Measurements from ENCODE around the gene SPTBN4.
"Not testable (repeated sequence)": the region's sequence is repeated elsewhere in the genome, so short reads cannot be mapped to it uniquely, and the experiment has no call there.

SPTBN4 gene

GRCh38 chr19:40441719-40442253, 25.0 kb upstream of the SPTBN4 start:
- no peak for DNase-seq (ENCODE audit: low read depth)

GRCh38 chr19:40442328-40443130, 24.3 kb upstream of the SPTBN4 start:
- no peak for DNase-seq (ENCODE audit: low read depth)

DNA sequence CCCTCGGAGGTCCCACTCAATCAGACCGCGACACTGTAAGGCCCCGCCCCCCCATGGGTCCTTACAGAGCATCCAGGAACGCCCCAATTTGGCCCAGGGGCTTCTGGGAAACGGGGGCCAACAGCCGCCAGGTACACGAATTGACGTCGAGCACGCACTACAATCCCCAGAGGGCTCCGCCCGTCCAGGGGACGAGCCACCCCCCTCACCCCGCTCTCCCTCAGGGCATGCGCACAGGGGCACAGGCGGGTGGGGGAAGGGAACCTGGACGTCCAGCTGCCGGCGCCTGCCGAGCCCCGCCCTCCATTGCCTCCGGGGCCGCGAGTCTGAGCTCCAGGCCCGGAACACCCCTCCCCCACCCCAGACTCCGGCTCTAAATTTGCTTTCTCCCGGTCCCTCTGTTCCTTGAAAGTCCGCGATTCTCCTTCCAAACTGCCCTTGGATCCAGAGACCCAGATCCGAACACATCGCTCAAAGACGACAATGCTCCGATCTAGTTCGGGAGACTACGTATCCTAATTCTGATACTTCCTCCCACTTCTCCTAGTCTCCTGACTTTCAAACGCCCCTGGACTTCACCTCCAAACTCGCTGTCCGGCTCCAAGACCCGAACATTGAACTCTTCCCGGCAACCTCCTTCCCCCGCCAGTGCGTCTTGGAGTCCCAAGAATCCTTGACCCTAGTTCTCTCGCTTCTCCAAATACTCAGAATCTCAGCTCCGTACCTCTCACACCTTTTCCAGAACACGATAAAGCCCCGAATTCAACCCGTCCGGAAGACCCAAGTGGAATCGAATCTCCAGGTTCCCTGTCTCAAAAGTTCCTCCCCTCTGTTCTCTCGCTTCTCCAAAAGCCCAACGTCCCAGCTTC, 23.4 kb upstream of the SPTBN4 start:
- peak; percentile 98 for DNase-seq (ENCODE audit: low read depth)

GRCh38 chr19:40444000-40444824, 22.6 kb upstream of the SPTBN4 start, which contains the start of gene SERTAD3:
Gene SERTAD3 (minus strand): TSS chr19:40444335. CDS start chr19:40442080, 2,255 bp downstream.
- DNase-seq (ENCODE audit: low read depth): peak; percentile 93

DNA sequence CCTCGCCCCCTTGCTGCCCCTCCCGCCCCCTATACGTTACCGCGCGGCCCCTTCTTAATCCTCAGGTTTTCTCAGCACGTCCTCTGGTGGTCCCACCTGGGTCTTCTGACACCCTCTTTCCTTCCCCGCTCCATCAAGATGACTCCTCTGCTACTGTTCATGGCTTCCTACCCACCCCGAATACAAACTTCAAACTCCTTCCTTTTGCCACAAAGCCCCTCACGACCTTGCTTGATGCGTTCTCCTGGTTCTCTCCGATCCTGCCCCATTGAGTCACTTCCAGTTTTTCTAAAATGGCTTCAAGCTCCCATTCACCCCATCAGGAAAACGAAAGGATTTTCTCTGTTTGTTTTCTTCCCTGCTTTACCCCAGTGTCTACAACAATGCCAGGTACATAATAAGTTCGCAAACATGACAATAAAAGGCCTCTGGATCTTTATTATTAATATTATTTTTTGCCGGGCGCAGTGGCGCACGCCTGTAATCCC, 21.9 kb upstream of the SPTBN4 start:
- no peak for DNase-seq (ENCODE audit: low read depth)

- no peak for DNase-seq (ENCODE audit: low read depth)
Observed at GRCh38 chr19:40445780-40446262, 21.0 kb upstream of the SPTBN4 start.

DNA sequence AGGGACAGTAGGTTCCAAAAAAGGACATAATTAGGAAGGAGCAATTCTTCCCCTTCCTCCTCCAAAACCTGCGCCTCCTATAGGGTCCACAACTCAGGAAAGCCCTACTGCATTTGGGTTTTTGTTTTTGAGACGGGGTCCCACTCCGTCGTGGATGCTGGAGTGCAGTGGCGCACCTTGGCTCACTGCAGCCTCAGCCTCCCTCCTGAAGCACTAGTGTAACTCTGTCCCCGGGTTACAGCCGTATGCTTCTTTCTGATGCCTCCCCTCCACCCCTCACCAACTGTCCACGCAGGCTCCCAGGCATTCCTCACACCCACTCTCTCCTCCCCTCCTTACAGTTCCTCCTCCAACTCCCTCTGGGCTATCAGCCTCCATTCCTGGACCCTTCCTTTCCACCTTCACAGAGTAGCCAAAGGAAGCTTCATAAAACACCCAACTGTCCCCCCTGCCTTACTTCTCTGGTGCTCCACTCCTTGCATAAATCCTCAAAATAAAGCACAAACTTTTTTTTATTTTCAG, 20.5 kb upstream of the SPTBN4 start:
- DNase-seq (ENCODE audit: low read depth): no peak

- DNase-seq (ENCODE audit: low read depth): no peak
Observed at GRCh38 chr19:40449506-40449905, 17.3 kb upstream of the SPTBN4 start.

GRCh38 chr19:40450664-40451063, 16.1 kb upstream of the SPTBN4 start:
- DNase-seq (ENCODE audit: low read depth): no peak

GRCh38 chr19:40452016-40452415, 14.8 kb upstream of the SPTBN4 start:
- no peak for DNase-seq (ENCODE audit: low read depth)

- DNase-seq (ENCODE audit: low read depth): no peak
Observed at GRCh38 chr19:40453151-40453735, 13.6 kb upstream of the SPTBN4 start.

DNA sequence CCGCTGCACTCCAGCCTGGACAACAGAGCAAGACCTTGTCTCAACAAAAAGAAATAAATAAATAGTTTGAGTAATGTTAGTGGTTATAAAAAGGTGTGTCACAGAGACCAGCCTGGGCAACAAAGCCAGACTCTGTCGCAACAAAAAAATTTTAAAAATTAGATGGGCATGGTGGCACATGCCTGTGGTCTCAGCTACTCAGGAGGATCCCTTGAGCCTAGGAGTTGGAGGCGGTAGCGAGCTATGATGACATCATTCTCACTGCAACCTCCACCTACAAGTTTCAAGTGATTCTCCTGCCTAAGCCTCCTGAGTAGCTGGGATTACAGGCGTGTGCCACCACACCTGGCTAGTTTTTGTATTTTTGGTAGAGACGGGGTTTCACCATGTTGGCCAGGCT, 12.9 kb upstream of the SPTBN4 start:
- not testable (repeated sequence) for DNase-seq (ENCODE audit: low read depth)

DNA sequence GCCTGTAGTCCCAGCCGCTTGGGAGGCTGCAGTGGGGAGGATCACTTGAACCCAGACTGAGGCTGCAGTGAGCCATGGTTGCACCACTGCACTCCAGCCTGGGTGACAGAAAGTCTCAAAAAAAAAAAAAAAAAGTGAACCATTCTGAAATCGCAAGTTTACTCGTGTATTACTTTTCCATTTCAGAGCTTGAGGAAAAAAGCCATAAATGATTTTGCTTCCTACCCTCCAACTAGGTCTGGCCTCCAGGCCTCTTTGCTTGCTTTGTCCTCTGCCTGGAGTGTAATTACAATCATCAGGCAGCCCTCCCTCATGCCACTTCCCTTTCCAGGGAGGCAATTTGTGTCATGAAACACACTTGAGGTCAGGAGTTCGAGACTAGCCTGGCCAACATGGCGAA, 9.8 kb upstream of the SPTBN4 start:
- DNase-seq (ENCODE audit: low read depth): no peak

DNA sequence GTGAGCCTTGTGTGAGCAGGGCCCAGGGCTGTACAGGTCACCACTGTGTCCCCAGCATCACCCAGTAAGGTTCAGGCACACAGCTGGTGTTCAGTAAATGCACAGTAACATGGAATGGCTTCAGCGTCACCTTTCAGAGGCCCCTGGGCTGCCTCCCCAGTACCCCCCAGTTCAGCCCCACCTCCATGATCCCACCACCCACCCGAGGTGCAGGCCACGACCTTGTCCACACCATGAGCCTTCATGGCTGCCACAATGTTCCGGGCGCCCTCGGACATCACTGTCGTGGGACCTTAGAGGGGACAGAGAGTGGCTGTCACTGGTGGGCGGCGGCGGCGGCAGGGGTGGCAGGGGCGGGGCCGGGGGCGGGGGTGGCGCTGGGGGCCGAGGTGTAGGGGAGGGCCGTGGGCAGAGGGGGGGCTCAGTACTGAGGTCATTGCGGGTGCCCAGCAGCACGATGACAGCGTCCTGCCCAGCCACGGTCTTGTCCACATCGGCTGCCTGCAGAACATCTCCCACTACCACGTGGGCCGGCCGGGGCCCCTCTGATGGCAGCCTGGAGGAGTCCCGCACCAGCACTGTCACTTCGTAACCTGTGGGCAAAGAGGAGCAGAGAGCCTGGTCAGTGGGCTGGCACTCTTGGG, 8.7 kb upstream of the SPTBN4 start:
- no peak for DNase-seq (ENCODE audit: low read depth)

DNA sequence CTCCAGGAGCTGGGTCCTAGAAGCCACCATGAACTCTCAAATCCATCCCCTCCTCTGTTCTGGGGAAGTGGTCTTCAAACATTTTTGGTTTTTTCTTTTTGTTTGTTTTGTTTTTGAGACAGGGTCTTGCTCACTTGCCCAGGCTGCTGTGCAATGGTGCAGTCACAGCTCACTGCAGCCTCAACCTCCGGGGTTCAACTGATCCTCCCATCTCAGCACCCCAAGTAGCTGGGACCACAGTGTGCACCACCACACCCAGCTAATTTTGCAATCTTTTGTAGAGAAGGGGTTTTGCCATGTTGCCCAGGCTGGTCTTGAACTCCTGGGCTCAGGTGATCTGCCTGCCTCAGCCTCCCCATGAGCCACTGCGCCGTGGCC, 8.2 kb upstream of the SPTBN4 start:
- no peak for DNase-seq (ENCODE audit: low read depth)

DNA sequence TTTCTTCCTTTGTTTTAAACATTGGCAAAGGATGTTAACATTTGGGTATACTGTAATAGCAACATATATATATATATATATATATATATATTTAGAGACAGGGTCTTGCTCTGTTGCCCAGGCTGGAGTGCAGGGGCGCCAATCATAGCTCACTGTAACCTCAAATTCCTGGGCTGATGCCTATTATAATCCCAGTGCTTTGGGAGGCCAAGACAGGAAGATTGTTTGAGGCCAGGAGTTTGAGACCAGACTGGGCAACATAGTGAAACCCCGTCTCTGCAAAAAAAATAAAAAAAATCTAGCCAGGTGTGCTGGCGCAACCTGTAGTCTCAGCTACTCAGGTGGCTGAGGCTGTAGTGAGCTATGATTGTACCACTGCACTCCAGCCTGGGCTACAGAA, 6.6 kb upstream of the SPTBN4 start:
- no peak for DNase-seq (ENCODE audit: low read depth)

DNA sequence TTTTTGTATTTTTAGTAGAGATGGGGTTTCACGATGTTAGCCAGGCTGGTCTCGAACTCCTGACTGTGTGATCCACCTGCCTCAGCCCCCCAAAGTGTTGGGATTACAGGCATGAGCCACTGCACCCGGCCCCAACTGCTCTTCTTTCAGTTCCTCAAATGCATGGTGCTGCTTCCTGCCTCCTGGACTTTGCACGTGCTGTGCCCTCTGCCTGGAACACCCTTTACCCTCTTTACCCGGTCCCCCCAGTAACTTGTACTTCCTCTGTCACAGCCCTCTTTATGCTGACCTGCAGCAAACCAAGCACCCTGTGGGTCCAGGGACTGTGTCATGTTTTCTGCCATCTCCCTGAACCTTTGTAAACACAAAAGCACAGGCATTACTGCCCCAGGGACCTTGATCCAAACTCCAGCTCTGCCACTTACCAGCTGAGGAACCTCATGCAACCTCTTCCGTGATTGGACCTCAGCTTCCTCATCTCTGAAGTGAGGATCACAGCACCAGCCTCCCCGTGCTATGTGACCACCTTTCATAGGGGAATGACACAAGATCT, 5.1 kb upstream of the SPTBN4 start:
- no peak for DNase-seq (ENCODE audit: low read depth)

DNA sequence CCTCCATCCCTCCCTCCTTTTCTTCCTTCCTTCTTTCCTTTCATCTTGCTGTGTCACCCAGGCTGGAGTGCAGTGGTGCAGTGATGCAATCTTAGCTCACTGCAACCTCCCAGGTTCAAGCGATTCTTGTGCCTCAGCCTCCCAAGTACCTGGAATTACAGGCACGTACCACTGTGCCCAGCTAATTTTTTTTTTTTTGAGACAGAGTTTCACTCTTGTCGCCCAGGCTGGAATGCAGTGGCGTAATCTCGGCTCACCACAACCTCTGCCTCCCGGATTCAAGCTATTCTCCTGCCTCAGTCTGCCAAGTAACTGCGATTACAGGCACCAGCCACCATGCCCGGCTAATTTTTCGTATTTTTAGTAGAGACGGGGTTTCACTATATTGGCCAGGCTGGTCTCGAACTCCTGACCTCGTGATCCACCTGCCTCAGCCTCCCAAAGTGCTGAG, 3.2 kb upstream of the SPTBN4 start:
- not testable (repeated sequence) for DNase-seq (ENCODE audit: low read depth)

GRCh38 chr19:40464059-40465024, 2.5 kb upstream of the SPTBN4 start:
- DNase-seq (ENCODE audit: low read depth): peak; percentile 61

Data from stimulated activated CD8-positive, alpha-beta memory T cell treated with anti-CD3 and anti-CD28 coated beads, Interleukin-12 subunit alpha, Interleukin-12 subunit beta, amount 100 ng/mL, for 1 hour (primary cell).